Activated T-helper 1 cell treated with anti-CD3 and anti-CD28 coated beads, Interleukin-12 subunit alpha, Interleukin-12 subunit beta, Interleukin-2, Interleukin-4 antibody, amounts not matched to agents 30 ng/mL and 10 ng/mL and 1 ng/mL, durations not matched to agents 14 hours and 24 hours and 36 hours (primary cell): ENCODE results near the gene TAF5L. TPM values are rescaled to one million over a fixed set of nuclear protein-coding genes. Genes with fewer than 3 reads are reported as not detected.
"Not testable (repeated sequence)": the region's sequence is repeated elsewhere in the genome, so short reads cannot be mapped to it uniquely, and the experiment has no call there.

Experiments
- DNase-seq: peaks from one replicate; pipeline ENCODE4 v3.0.0; 2021; ENCODE audit warnings: low spot score
- H3K27ac Mint-ChIP-seq: one replicate; pipeline ENCODE4 v1.8.0; 2021; ENCODE audit warnings: mild to moderate bottlenecking, mixed read lengths
- H3K27me3 Mint-ChIP-seq: one replicate; pipeline ENCODE4 v1.8.0; 2022; ENCODE audit warnings: mild to moderate bottlenecking, moderate library complexity, mixed read lengths; ENCODE audit not compliant: insufficient read depth
- H3K36me3 Mint-ChIP-seq: one replicate; pipeline ENCODE4 v1.8.0; 2021; ENCODE audit warnings: low read depth, mixed read lengths
- H3K4me1 Mint-ChIP-seq: one replicate; pipeline ENCODE4 v1.8.0; 2021; ENCODE audit warnings: low read depth, mixed read lengths
- H3K4me3 Mint-ChIP-seq: one replicate; pipeline ENCODE4 v1.8.0; 2021; ENCODE audit warnings: mild to moderate bottlenecking, moderate library complexity, mixed read lengths
- H3K9me3 Mint-ChIP-seq: one replicate; pipeline ENCODE4 v1.8.0; 2021; ENCODE audit warnings: mixed read lengths
- intact Hi-C: fragments of 100-400 bp; cut with micrococcal nuclease; formaldehyde crosslinking; loops from one replicate; pipeline ENCODE4 v1.15.1; 2024
- total RNA-seq: library from RNA; stranded (reverse); gene quantifications from 2 replicates; pipeline ENCODE4 v1.2.3, GENCODE V29; 2022

Gene TAF5L
- total RNA-seq, 1 donor from 2014 or later: 37.9 TPM

DNA sequence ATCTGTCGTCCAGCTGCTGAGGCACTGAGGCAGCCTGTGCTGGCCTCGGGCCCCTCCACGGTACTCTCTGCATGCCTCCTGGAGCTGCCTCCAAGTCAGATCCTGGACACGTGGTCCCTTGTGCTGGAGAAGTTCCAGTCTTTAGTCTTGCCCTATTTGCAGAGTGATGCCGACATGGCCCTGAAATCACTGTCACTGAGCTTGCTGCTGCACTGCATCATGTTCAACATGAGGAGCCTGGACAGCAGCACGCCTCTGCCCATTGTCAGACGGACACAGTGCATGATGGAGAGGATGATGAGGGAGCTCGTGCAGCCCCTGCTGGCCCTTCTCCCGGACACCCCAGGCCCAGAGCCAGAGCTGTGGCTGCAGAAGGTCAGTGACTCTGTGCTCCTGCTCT lies 10.1 kb upstream of the TAF5L start:
- no peak overlapping the region for H3K4me3 Mint-ChIP-seq
- intact Hi-C loops: no loop called here
- DNase-seq: no peak
- no peaks in the 10 kb centered on the region for H3K9me3 Mint-ChIP-seq
- peaks cover 44% of the 10 kb centered on the region for H3K36me3 Mint-ChIP-seq
- peaks cover 5% of the 10 kb centered on the region for H3K4me1 Mint-ChIP-seq
- no peak overlapping the region for H3K27ac Mint-ChIP-seq
- H3K27me3 Mint-ChIP-seq: no peaks in the 10 kb centered on the region

- Mint-ChIP-seq H3K27me3 (no peaks in the 10 kb centered on the region), H3K4me3 (no peak overlapping the region), H3K36me3 (peaks cover 52% of the 10 kb centered on the region), H3K9me3 (no peaks in the 10 kb centered on the region), H3K27ac (no peak overlapping the region), H3K4me1 (peaks cover 32% of the 10 kb centered on the region)
- no peak for DNase-seq
- intact Hi-C loops: no loop called here
These were observed 6.0 kb upstream of the TAF5L start for GRCh38 chr1:229631966-229632365.

DNA sequence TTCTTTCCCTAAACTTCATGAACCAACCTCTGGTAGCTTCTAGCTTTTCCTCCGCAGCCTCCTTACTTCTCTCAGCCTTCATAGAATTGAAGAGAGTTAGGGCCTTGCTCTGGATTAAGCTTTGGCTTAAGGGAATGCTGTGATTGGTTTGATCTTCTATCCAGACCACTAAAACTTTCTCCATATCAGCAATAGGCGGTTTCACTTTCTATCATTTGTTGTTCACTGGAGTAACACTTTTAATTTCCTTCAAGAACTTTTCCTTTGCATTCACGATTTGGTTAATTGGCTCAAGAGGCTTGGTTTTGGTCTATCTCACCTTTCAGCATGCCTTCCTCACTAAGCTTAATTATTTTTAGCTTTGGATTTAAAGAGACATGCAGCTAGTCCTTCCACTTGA lies 5.2 kb upstream of the TAF5L start:
- DNase-seq: no peak
- no peak overlapping the region for H3K27ac Mint-ChIP-seq
- H3K36me3 Mint-ChIP-seq: peaks cover 46% of the 10 kb centered on the region
- peaks cover 35% of the 10 kb centered on the region for H3K4me1 Mint-ChIP-seq
- intact Hi-C loops: no loop called here
- H3K27me3 Mint-ChIP-seq: no peaks in the 10 kb centered on the region
- no peaks in the 10 kb centered on the region for H3K9me3 Mint-ChIP-seq
- no peak overlapping the region for H3K4me3 Mint-ChIP-seq

- H3K4me1 Mint-ChIP-seq: peaks cover 43% of the 10 kb centered on the region
- H3K9me3 Mint-ChIP-seq: no peaks in the 10 kb centered on the region
- no peak overlapping the region for H3K27ac Mint-ChIP-seq
- intact Hi-C loops: loop anchor here (5.0 to 10.0 kb wide), 6 partner anchors 357 to 1708 kb away; partner anchors contain the start of genes ARV1, C1orf198, EXOC8 and IBA57
- DNase-seq: no peak
- H3K27me3 Mint-ChIP-seq: no peaks in the 10 kb centered on the region
- H3K36me3 Mint-ChIP-seq: peaks cover 41% of the 10 kb centered on the region
- H3K4me3 Mint-ChIP-seq: no peak overlapping the region
These were observed 3.3 kb upstream of the TAF5L start for GRCh38 chr1:229629261-229629660.

DNA sequence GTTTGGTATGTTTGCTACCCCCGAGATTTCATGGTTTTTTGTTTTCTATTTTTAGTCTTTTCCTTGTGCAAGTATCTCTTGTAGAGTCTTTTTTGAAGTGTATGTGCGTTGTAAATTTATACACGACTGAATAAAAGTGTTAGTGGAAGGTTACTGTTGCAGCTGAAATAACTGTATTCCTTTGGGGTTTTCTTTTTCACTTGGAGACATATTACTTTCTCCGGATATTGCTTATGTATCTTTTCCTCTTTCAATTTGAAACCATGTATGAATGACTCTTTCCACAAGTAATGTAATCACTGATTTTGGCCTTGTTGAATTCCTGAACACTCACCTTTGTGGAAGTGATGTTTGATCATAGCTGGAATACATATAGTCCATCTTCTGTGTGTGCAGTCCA lies 1.1 kb upstream of the TAF5L start:
- H3K4me3 Mint-ChIP-seq: peak overlapping the region; percentile 96
- H3K36me3 Mint-ChIP-seq: peaks cover 37% of the 10 kb centered on the region
- H3K27me3 Mint-ChIP-seq: no peaks in the 10 kb centered on the region
- intact Hi-C loops: loop anchor here (2.0 to 10.0 kb wide), 8 partner anchors 186 to 1902 kb away; partner anchors contain the start of genes ARV1, C1orf198, EXOC8 and IBA57
- no peaks in the 10 kb centered on the region for H3K9me3 Mint-ChIP-seq
- peak overlapping the region; percentile 94 for H3K27ac Mint-ChIP-seq
- no peak for DNase-seq
- peaks cover 58% of the 10 kb centered on the region for H3K4me1 Mint-ChIP-seq

GRCh38 chr1:229625071-229625914 lies 629 bp downstream of the TAF5L start:
- intact Hi-C loops: loop anchor here (5.0 to 10.0 kb wide), 6 partner anchors 353 to 1712 kb away; partner anchors contain the start of genes ARV1, C1orf198, EXOC8 and IBA57
- no peaks in the 10 kb centered on the region for H3K9me3 Mint-ChIP-seq
- H3K4me3 Mint-ChIP-seq: peak overlapping the region; percentile 97
- no peaks in the 10 kb centered on the region for H3K27me3 Mint-ChIP-seq
- peak; percentile 32 for DNase-seq
- peaks cover 32% of the 10 kb centered on the region for H3K36me3 Mint-ChIP-seq
- H3K27ac Mint-ChIP-seq: peak overlapping the region; percentile 95
- H3K4me1 Mint-ChIP-seq: peaks cover 61% of the 10 kb centered on the region

- peak overlapping the region; percentile 97 for H3K4me3 Mint-ChIP-seq
- no peak for DNase-seq
- H3K36me3 Mint-ChIP-seq: peaks cover 26% of the 10 kb centered on the region
- H3K9me3 Mint-ChIP-seq: no peaks in the 10 kb centered on the region
- H3K4me1 Mint-ChIP-seq: peaks cover 61% of the 10 kb centered on the region
- no peaks in the 10 kb centered on the region for H3K27me3 Mint-ChIP-seq
- peak overlapping the region; percentile 95 for H3K27ac Mint-ChIP-seq
- intact Hi-C loops: loop anchor here (1.0 to 10.0 kb wide), 7 partner anchors 40 to 1713 kb away; partner anchors contain the start of genes ARV1, C1orf198, EXOC8 and IBA57
These were observed 1.3 kb downstream of the TAF5L start for GRCh38 chr1:229624521-229625070.

DNA sequence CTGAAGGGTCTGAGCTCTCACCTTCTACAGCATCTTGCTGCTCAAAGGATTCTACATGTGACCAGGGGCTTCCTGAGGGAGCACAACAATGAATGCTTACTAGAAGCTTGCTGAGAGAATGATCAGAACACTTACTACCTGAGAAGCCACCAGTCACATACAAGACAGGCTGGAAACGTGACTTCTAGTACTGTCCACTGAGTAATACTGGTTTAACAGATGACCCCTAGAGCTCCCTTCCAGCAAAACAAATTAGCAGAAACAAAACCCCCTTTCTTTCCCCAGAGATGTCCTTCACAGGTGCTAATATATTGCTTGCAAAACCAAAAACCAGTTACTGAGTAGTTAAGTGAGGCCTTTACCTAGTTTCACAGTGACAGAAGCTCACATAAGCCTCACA lies 2.1 kb downstream of the TAF5L start:
- peaks cover 20% of the 10 kb centered on the region for H3K36me3 Mint-ChIP-seq
- peaks cover 60% of the 10 kb centered on the region for H3K4me1 Mint-ChIP-seq
- H3K9me3 Mint-ChIP-seq: no peaks in the 10 kb centered on the region
- H3K27ac Mint-ChIP-seq: no peak overlapping the region
- H3K4me3 Mint-ChIP-seq: peak overlapping the region; percentile 97
- no peak for DNase-seq
- H3K27me3 Mint-ChIP-seq: no peaks in the 10 kb centered on the region
- intact Hi-C loops: loop anchor here (1.0 to 10.0 kb wide), 3 partner anchors 40 to 1241 kb away; partner anchors contain the start of gene C1orf198

GRCh38 chr1:229623225-229623624 lies 2.7 kb downstream of the TAF5L start:
- Mint-ChIP-seq H3K4me1 (peaks cover 54% of the 10 kb centered on the region), H3K36me3 (peaks cover 14% of the 10 kb centered on the region), H3K4me3 (no peak overlapping the region), H3K27me3 (no peaks in the 10 kb centered on the region), H3K27ac (peak overlapping the region; percentile 10), H3K9me3 (no peaks in the 10 kb centered on the region)
- DNase-seq: no peak
- intact Hi-C loops: loop anchor here (10.0 kb wide), 2 partner anchors 368 to 1242 kb away; partner anchors contain the start of gene C1orf198

GRCh38 chr1:229622641-229623120 lies 3.2 kb downstream of the TAF5L start:
- intact Hi-C loops: loop anchor here (10.0 kb wide), 2 partner anchors 368 to 1242 kb away; partner anchors contain the start of gene C1orf198
- H3K9me3 Mint-ChIP-seq, DNase-seq, H3K27ac Mint-ChIP-seq, H3K27me3 Mint-ChIP-seq, H3K4me3 Mint-ChIP-seq: not testable (repeated sequence)
- Mint-ChIP-seq H3K36me3 (peaks cover 17% of the 10 kb centered on the region), H3K4me1 (peaks cover 53% of the 10 kb centered on the region)

- H3K4me1 Mint-ChIP-seq: peaks cover 50% of the 10 kb centered on the region
- no peaks in the 10 kb centered on the region for H3K9me3 Mint-ChIP-seq
- H3K36me3 Mint-ChIP-seq: peaks cover 15% of the 10 kb centered on the region
- no peak for DNase-seq
- no peaks in the 10 kb centered on the region for H3K27me3 Mint-ChIP-seq
- no peak overlapping the region for H3K27ac Mint-ChIP-seq
- intact Hi-C loops: loop anchor here (10.0 kb wide), 2 partner anchors 367 to 1243 kb away; partner anchors contain the start of gene C1orf198
- H3K4me3 Mint-ChIP-seq: no peak overlapping the region
These were observed 4.3 kb downstream of the TAF5L start for GRCh38 chr1:229621663-229622062.

DNA sequence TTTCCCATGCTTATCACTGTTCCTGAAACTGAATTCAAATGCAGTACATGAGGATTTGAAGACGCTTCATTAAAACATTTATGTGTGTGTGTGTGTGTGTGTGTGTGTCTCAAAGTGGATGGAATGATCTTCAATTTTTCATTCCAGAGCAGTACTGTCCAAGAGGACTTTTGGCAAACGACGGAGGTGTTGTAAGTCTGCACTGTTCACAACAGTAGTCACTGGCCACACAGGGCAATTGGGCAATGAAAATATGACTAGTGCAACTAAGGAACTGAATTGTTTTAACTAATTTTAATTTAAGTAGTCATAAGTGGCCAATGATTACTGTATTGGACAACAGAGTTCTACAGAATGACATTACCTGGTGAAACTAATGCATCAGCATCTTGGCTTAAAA lies 5.0 kb downstream of the TAF5L start:
- no peak overlapping the region for H3K4me3 Mint-ChIP-seq
- no peaks in the 10 kb centered on the region for H3K27me3 Mint-ChIP-seq
- no peak for DNase-seq
- peaks cover 15% of the 10 kb centered on the region for H3K36me3 Mint-ChIP-seq
- no peaks in the 10 kb centered on the region for H3K9me3 Mint-ChIP-seq
- H3K27ac Mint-ChIP-seq: no peak overlapping the region
- H3K4me1 Mint-ChIP-seq: peaks cover 49% of the 10 kb centered on the region
- intact Hi-C loops: loop anchor here (10.0 kb wide), 2 partner anchors 366 to 1244 kb away; partner anchors contain the start of gene C1orf198
